ENCODE results near the gene LSAMP. TPM values are rescaled to one million over a fixed set of nuclear protein-coding genes. Genes with fewer than 3 reads are reported as not detected.

The LSAMP gene
- total and polyA plus RNA-seq, 2 donors, result 7.9 to 24.0 TPM

GRCh38 chr3:116374901-116375300 is 70.4 kb downstream of the LSAMP start:
- WGBS, result 49% methylated on average over 2 of the region's 2 CpGs
- DNase-seq (ENCODE audit: extremely low spot score), result no peak
- Histone ChIP-seq H3K4me3 (ENCODE audit: low read depth, low read length) (no peak overlapping the region), H3K36me3 (ENCODE audit: insufficient read depth) (no peaks in the 10 kb centered on the region), H3K27ac (ENCODE audit: low read depth) (no peak overlapping the region), H3K4me1 (ENCODE audit: insufficient read depth) (no peaks in the 10 kb centered on the region)

- Histone ChIP-seq H3K4me1 (ENCODE audit: insufficient read depth) (no peaks in the 10 kb centered on the region), H3K27ac (ENCODE audit: low read depth) (no peak overlapping the region), H3K36me3 (ENCODE audit: insufficient read depth) (no peaks in the 10 kb centered on the region), H3K4me3 (ENCODE audit: low read depth, low read length) (no peak overlapping the region)
- DNase-seq (ENCODE audit: extremely low spot score), result no peak
- WGBS, result 81% methylated on average over 9 of the region's 9 CpGs
Observed at GRCh38 chr3:116367761-116368395, 77.4 kb downstream of the LSAMP start.

- Histone ChIP-seq H3K36me3 (ENCODE audit: insufficient read depth) (no peaks in the 10 kb centered on the region), H3K4me3 (ENCODE audit: low read depth, low read length) (no peak overlapping the region), H3K4me1 (ENCODE audit: insufficient read depth) (no peaks in the 10 kb centered on the region), H3K27ac (ENCODE audit: low read depth) (no peak overlapping the region)
- 98% methylated on average over 2 of the region's 2 CpGs for WGBS
- DNase-seq (ENCODE audit: extremely low spot score), result no peak
Observed at GRCh38 chr3:116356056-116356455, 89.2 kb downstream of the LSAMP start.

DNA sequence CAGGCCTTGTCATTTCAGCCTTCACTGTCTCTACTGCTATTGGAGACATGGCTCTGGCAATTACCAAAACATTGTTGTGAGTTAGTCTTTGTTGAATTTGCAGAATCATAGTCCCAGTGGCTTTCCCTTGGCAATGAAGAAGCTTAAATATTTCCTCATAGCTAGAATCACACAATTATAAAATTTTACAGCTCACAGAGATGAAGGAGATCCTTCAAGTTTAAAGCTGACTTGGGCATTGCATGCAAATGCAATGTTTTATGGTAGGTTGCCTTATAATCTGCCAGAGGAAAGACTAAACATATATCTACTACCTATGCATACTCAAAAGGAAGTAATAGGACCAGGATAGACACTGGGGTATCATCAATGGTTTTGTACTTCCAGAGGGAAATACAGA is 90.9 kb downstream of the LSAMP start:
- Histone ChIP-seq H3K4me3 (ENCODE audit: low read depth, low read length) (no peak overlapping the region), H3K4me1 (ENCODE audit: insufficient read depth) (no peaks in the 10 kb centered on the region), H3K36me3 (ENCODE audit: insufficient read depth) (no peaks in the 10 kb centered on the region), H3K27ac (ENCODE audit: low read depth) (no peak overlapping the region)
- no peak for DNase-seq (ENCODE audit: extremely low spot score)

DNA sequence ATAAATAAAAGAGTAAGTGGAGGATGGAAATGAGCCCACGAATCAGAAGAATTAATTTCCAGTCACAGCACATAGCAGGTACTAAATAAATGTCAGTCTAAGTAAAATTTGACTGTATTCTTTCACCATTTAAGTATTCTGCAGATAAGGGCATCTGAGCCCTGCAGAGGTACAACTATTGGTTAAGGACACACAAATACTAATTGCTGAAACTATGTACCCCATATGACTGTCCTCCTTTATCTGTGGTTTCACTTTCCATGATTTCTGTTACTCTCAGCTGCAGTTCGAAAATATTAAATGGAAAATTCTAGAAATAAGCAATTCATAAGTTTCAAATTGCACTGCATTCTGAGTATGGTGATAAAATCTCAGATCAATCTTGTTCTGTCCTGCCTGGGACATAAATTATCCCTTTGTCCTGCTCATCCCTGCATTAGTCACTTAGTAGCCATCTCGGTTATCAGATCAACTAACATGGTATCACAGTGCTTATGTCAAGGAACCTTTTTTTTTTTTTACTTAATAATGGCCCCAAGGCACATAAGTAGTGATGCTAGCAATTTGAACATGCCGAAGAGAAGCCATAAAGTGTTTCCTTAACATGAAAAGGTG is 95.1 kb downstream of the LSAMP start:
- no peak for DNase-seq (ENCODE audit: extremely low spot score)
- H3K4me3 ChIP-seq (ENCODE audit: low read depth, low read length), result no peak overlapping the region
- no peaks in the 10 kb centered on the region for H3K4me1 ChIP-seq (ENCODE audit: insufficient read depth)
- no peaks in the 10 kb centered on the region for H3K36me3 ChIP-seq (ENCODE audit: insufficient read depth)
- 79% methylated on average over 4 of the region's 4 CpGs for WGBS
- no peak overlapping the region for H3K27ac ChIP-seq (ENCODE audit: low read depth)

GRCh38 chr3:116348216-116348615 is 97.1 kb downstream of the LSAMP start:
- H3K27ac ChIP-seq (ENCODE audit: low read depth), result no peak overlapping the region
- DNase-seq (ENCODE audit: extremely low spot score), result no peak
- no peak overlapping the region for H3K4me3 ChIP-seq (ENCODE audit: low read depth, low read length)
- no peaks in the 10 kb centered on the region for H3K36me3 ChIP-seq (ENCODE audit: insufficient read depth)
- 96% methylated on average over 3 of the region's 3 CpGs for WGBS
- no peaks in the 10 kb centered on the region for H3K4me1 ChIP-seq (ENCODE audit: insufficient read depth)

DNA sequence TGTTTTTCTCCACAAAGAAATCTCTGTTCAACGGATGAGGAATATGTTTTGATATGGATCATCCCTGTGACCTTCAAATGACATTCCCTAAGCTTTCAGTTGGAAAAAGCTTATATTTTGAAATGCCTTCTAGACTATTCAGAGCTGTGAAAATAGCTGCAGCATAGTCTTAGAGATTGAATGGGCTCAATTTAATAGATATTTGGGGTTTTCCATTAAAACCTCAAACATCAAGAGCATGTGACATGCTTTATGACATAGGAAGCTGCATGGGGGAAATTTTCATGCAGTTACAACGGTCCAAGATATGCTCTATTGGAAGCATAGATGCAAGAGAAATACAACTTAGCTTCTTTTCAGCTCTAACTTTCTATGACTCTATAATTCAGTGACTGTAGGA is 102.8 kb downstream of the LSAMP start:
- 66% methylated on average over 2 of the region's 2 CpGs for WGBS
- no peak overlapping the region for H3K4me3 ChIP-seq (ENCODE audit: low read depth, low read length)
- no peak for DNase-seq (ENCODE audit: extremely low spot score)

DNA sequence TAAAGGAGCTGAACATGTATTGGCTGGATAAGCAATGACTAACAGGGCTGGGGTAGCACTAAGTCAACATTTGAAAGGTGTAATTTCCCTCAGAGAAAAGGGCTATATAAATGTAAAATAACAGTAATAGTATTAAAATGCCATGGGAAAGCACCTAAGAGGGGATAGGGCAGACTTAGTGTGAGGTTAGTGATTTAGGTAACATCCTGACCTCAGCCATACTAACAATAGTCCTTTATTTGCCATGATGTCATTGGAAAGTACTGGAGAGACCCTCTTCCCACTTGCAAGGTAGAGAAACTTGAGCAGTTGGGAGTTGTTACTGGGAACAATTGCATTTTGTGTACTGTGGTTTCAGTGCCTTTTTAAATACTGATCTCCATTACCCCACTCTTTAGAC is 103.4 kb downstream of the LSAMP start:
- no peak overlapping the region for H3K4me3 ChIP-seq (ENCODE audit: low read depth, low read length)
- H3K4me1 ChIP-seq (ENCODE audit: insufficient read depth), result no peaks in the 10 kb centered on the region
- DNase-seq (ENCODE audit: extremely low spot score), result no peak
- no peak overlapping the region for H3K27ac ChIP-seq (ENCODE audit: low read depth)
- H3K36me3 ChIP-seq (ENCODE audit: insufficient read depth), result peaks cover 2% of the 10 kb centered on the region

More for the DNA sequence above, 102.8 kb downstream of the LSAMP start:
- Histone ChIP-seq H3K36me3 (ENCODE audit: insufficient read depth) (peaks cover 2% of the 10 kb centered on the region), H3K27ac (ENCODE audit: low read depth) (no peak overlapping the region), H3K4me1 (ENCODE audit: insufficient read depth) (no peaks in the 10 kb centered on the region)

DNA sequence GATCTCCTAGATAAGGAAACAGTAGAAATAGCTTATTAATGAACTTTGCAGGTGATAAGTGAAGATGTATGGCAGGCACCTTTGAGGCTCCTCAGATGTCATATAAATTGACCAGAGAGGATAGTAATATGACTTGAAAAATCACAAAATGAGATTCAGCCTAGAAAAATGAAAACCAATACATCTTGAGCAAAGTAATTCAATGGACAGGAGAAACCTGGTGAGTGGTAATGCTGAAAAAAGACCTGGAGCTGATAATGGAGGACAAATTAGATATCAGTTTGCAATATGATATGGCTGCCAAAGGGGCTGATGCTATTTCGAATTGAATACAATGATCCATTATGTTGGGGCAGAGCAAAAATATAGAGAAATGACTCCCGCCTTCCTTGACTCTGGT is 103.9 kb downstream of the LSAMP start:
- 90% methylated on average over 2 of the region's 2 CpGs for WGBS
- H3K27ac ChIP-seq (ENCODE audit: low read depth), result no peak overlapping the region
- no peaks in the 10 kb centered on the region for H3K4me1 ChIP-seq (ENCODE audit: insufficient read depth)
- H3K36me3 ChIP-seq (ENCODE audit: insufficient read depth), result peaks cover 2% of the 10 kb centered on the region
- no peak for DNase-seq (ENCODE audit: extremely low spot score)
- H3K4me3 ChIP-seq (ENCODE audit: low read depth, low read length), result no peak overlapping the region

DNA sequence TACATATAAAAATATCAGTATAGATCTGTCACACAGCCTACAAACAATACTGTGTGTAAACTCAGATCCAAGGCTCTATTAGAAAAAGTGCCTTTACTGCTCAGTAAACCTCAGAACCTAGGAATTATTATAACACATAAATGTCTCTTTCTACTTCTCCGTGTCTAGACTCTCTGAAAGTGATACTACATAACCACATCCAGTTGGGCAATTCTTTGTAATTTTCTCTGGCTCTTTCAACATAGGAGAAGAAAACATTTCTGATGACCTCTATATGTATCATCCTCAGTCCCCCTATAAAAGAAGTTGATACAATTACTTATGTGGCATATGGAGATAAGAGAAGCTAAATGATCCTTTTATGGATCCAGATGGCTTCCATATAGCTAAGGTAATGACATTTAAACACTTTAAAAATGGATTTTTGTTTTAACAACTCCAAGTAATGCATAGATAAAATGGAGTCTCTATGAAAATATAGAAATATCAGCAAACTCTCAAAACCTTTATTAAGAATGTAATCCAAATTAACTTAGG is 104.5 kb downstream of the LSAMP start:
- WGBS, result 70% methylated on average over 1 of the region's 1 CpG
- no peak for DNase-seq (ENCODE audit: extremely low spot score)
- Histone ChIP-seq H3K4me3 (ENCODE audit: low read depth, low read length) (no peak overlapping the region), H3K36me3 (ENCODE audit: insufficient read depth) (peaks cover 2% of the 10 kb centered on the region), H3K27ac (ENCODE audit: low read depth) (no peak overlapping the region), H3K4me1 (ENCODE audit: insufficient read depth) (no peaks in the 10 kb centered on the region)

DNA sequence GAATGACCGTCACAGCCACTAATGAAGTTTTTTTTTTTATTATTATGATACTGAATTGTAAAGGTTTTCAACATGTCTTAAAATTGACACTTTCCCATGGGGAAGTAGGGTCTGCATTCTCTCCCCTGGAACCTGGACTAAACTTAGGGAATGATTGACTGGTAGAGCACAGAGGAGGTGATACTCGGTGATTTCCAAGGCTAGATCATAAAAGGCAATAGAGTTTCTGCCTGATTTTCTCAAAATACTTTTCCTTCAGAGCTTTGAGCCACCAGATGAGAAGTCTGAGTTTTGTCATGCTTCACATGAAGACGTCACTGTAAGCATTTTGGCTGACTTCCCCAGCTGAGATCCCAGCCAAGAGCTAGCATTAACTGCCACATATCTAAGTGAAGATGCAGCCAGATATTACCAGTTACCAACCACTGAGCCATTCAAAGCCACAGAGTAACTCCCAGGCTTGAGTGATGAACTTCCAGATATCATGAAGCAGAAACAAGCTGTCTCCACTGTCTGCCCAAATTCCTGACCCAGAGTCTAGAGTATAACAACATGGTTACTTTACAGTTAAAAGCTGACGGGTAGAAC is 105.8 kb downstream of the LSAMP start:
- no peak overlapping the region for H3K27ac ChIP-seq (ENCODE audit: low read depth)
- H3K4me1 ChIP-seq (ENCODE audit: insufficient read depth), result no peaks in the 10 kb centered on the region
- H3K36me3 ChIP-seq (ENCODE audit: insufficient read depth), result peaks cover 2% of the 10 kb centered on the region
- no peak overlapping the region for H3K4me3 ChIP-seq (ENCODE audit: low read depth, low read length)
- DNase-seq (ENCODE audit: extremely low spot score), result no peak
- 26% methylated on average over 4 of the region's 4 CpGs for WGBS

GRCh38 chr3:116338713-116339112 is 106.6 kb downstream of the LSAMP start:
- Histone ChIP-seq H3K36me3 (ENCODE audit: insufficient read depth) (peaks cover 2% of the 10 kb centered on the region), H3K4me3 (ENCODE audit: low read depth, low read length) (no peak overlapping the region), H3K27ac (ENCODE audit: low read depth) (no peak overlapping the region), H3K4me1 (ENCODE audit: insufficient read depth) (no peaks in the 10 kb centered on the region)
- WGBS, result 74% methylated on average over 3 of the region's 3 CpGs
- DNase-seq (ENCODE audit: extremely low spot score), result no peak

DNA sequence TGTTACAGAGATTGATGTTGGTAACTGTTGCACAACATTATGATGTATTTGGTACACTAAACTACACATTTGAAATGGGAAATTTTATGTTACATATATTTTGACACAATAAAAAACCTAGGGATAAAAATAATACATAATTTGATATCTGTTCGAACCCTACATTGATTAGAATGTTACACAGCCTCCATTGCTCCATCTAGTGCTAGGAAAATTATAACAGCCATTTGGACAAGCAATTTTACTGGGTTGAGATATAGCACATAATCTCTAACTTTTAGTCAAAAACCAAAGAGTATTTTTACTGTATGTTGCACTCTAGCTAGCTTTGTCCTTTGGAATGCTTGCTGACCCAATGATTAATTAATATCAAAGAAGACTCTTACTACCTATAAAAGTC is 108.1 kb downstream of the LSAMP start:
- DNase-seq (ENCODE audit: extremely low spot score), result no peak
- Histone ChIP-seq H3K4me3 (ENCODE audit: low read depth, low read length) (no peak overlapping the region), H3K27ac (ENCODE audit: low read depth) (no peak overlapping the region), H3K4me1 (ENCODE audit: insufficient read depth) (no peaks in the 10 kb centered on the region), H3K36me3 (ENCODE audit: insufficient read depth) (no peaks in the 10 kb centered on the region)
- WGBS, result 92% methylated on average over 1 of the region's 1 CpG

DNA sequence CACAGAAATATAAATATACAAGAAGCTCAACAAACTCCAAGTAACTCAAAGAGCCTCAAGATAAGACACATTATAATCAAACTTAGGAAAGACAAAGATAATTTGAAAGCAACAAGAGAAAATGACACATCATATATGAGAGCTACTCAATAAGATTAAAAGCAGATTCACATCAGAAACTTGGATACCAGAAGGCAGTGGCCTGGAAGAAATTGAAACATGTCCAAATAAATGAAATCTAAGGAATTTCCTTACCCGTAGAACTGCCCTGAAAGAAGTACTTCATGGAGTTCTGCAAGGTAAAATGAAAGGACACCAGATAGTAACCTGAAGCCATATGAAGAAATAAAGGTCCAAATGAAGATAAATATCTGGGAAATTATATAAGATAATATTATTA is 113.9 kb downstream of the LSAMP start:
- Histone ChIP-seq H3K4me3 (ENCODE audit: low read depth, low read length) (no peak overlapping the region), H3K4me1 (ENCODE audit: insufficient read depth) (no peaks in the 10 kb centered on the region), H3K27ac (ENCODE audit: low read depth) (no peak overlapping the region), H3K36me3 (ENCODE audit: insufficient read depth) (no peaks in the 10 kb centered on the region)
- WGBS, result 86% methylated on average over 1 of the region's 1 CpG
- no peak for DNase-seq (ENCODE audit: extremely low spot score)
